HAP-1 (cell line): Measurements from ENCODE around the gene HK3.
A peak's percentile ranks its signal among the peaks of the same experiment; 100 is the strongest.

Experiments used
- DNase-seq, 2 experiments: peaks; one replicate each; pipeline ENCODE4 v3.0.0-alpha.2; 2016 to 2020; ENCODE audit warnings: low spot score in 2 of 2
- H3K27me3 ChIP-seq: fragments of 250-450 bp; sonication (Bioruptor Pico); 2 replicates; pipeline ENCODE4 v1.5.1; 2020; ENCODE audit warnings: low read depth, mild to moderate bottlenecking, moderate library complexity
- H3K36me3 ChIP-seq: fragments of 250-450 bp; sonication (Bioruptor Pico); replicated peaks from 2 replicates; pipeline ENCODE4 v1.5.1; 2020; ENCODE audit warnings: mild to moderate bottlenecking
- H3K4me1 ChIP-seq: fragments of 250-450 bp; sonication (Bioruptor Pico); 2 replicates; pipeline ENCODE4 v1.5.1; 2020; ENCODE audit warnings: mild to moderate bottlenecking
- H3K4me3 ChIP-seq: fragments of 250-450 bp; sonication (Bioruptor Pico); 2 replicates; pipeline ENCODE4 v1.5.1; 2020; ENCODE audit warnings: mild to moderate bottlenecking, moderate library complexity
- H3K9me3 ChIP-seq: fragments of 250-450 bp; sonication (Bioruptor Pico); 2 replicates; pipeline ENCODE4 v1.5.1; 2020; ENCODE audit warnings: mild to moderate bottlenecking, moderate library complexity
- in situ Hi-C: fragments of 300-500 bp; cut with MboI; formaldehyde crosslinking; loops from 3 replicates; pipeline ENCODE4 v1.14.3; 2020; ENCODE audit warnings: low sequenced_read_pairs, inconsistent platforms, mixed read lengths

The HK3 gene

GRCh38 chr5:176899296-176899891 is at the start of gene HK3:
HK3 (minus strand) TSS chr5:176899346; CDS start chr5:176896159, 3,187 bp downstream.
- no peaks in the 10 kb centered on the region for H3K4me1 ChIP-seq
- no peak within 1 kb of the TSS for H3K4me3 ChIP-seq
- H3K27me3 ChIP-seq, result no peaks in the 10 kb centered on the region
- peaks cover 12% of the 10 kb centered on the region for H3K36me3 ChIP-seq
- H3K9me3 ChIP-seq, result no peaks in the 10 kb centered on the region
- no peak for DNase-seq
- in situ Hi-C loops, result no loop called here

GRCh38 chr5:176948458-176948857 is 49.3 kb upstream of the HK3 start:
- Histone ChIP-seq H3K9me3 (no peaks in the 10 kb centered on the region), H3K36me3 (peaks cover 31% of the 10 kb centered on the region), H3K27me3 (no peaks in the 10 kb centered on the region), H3K4me1 (peaks cover 13% of the 10 kb centered on the region), H3K4me3 (no peak overlapping the region)
- in situ Hi-C loops, result no loop called here
- no peak for DNase-seq

- no peak for DNase-seq
- Histone ChIP-seq H3K4me1 (peaks cover 18% of the 10 kb centered on the region), H3K36me3 (peaks cover 31% of the 10 kb centered on the region), H3K9me3 (no peaks in the 10 kb centered on the region), H3K27me3 (no peaks in the 10 kb centered on the region), H3K4me3 (no peak overlapping the region)
- in situ Hi-C loops, result no loop called here
Measured at GRCh38 chr5:176947847-176948246, 48.7 kb upstream of the HK3 start.

- Histone ChIP-seq H3K4me1 (peaks cover 18% of the 10 kb centered on the region), H3K9me3 (no peaks in the 10 kb centered on the region), H3K36me3 (peaks cover 29% of the 10 kb centered on the region), H3K27me3 (no peaks in the 10 kb centered on the region), H3K4me3 (no peak overlapping the region)
- DNase-seq, result peak in 1 of 2 experiments; percentile 16
- in situ Hi-C loops, result no loop called here
Measured at GRCh38 chr5:176944268-176944667, 45.1 kb upstream of the HK3 start.

- H3K27me3 ChIP-seq, result no peaks in the 10 kb centered on the region
- H3K9me3 ChIP-seq, result no peaks in the 10 kb centered on the region
- peaks cover 18% of the 10 kb centered on the region for H3K4me1 ChIP-seq
- peak; percentile 69 to 98 for DNase-seq
- in situ Hi-C loops, result no loop called here
- H3K4me3 ChIP-seq, result no peak overlapping the region
- H3K36me3 ChIP-seq, result peaks cover 27% of the 10 kb centered on the region
Measured at GRCh38 chr5:176943816-176944215, 44.7 kb upstream of the HK3 start.

GRCh38 chr5:176941951-176942350 is 42.8 kb upstream of the HK3 start:
- Histone ChIP-seq H3K36me3 (peaks cover 22% of the 10 kb centered on the region), H3K9me3 (no peaks in the 10 kb centered on the region), H3K4me1 (peaks cover 18% of the 10 kb centered on the region), H3K4me3 (no peak overlapping the region), H3K27me3 (no peaks in the 10 kb centered on the region)
- in situ Hi-C loops, result no loop called here
- no peak for DNase-seq

- no peak overlapping the region for H3K4me3 ChIP-seq
- H3K36me3 ChIP-seq, result peaks cover 23% of the 10 kb centered on the region
- no peak for DNase-seq
- no peaks in the 10 kb centered on the region for H3K9me3 ChIP-seq
- in situ Hi-C loops, result no loop called here
- H3K27me3 ChIP-seq, result no peaks in the 10 kb centered on the region
- peaks cover 5% of the 10 kb centered on the region for H3K4me1 ChIP-seq
Measured at GRCh38 chr5:176938472-176938871, 39.3 kb upstream of the HK3 start.

GRCh38 chr5:176935017-176935416 is 35.9 kb upstream of the HK3 start:
- no peak for DNase-seq
- H3K36me3 ChIP-seq, result peaks cover 14% of the 10 kb centered on the region; the same call in 1 of the 2 replicates
- H3K4me1 ChIP-seq, result no peaks in the 10 kb centered on the region
- no peak overlapping the region for H3K4me3 ChIP-seq
- H3K9me3 ChIP-seq, result no peaks in the 10 kb centered on the region
- no peaks in the 10 kb centered on the region for H3K27me3 ChIP-seq
- in situ Hi-C loops, result no loop called here

- Histone ChIP-seq H3K4me1 (no peaks in the 10 kb centered on the region), H3K27me3 (no peaks in the 10 kb centered on the region), H3K36me3 (peaks cover 11% of the 10 kb centered on the region; the same call in 1 of the 2 replicates), H3K4me3 (no peak overlapping the region), H3K9me3 (no peaks in the 10 kb centered on the region)
- no peak for DNase-seq
- in situ Hi-C loops, result no loop called here
Measured at GRCh38 chr5:176934309-176934930, 35.3 kb upstream of the HK3 start.

- H3K27me3 ChIP-seq, result no peaks in the 10 kb centered on the region
- 0 out of 2 replicates have a peak, but pooled peaks cover 9% of the 10 kb centered on the region for H3K36me3 ChIP-seq
- H3K9me3 ChIP-seq, result no peaks in the 10 kb centered on the region
- H3K4me1 ChIP-seq, result no peaks in the 10 kb centered on the region; the same call in 1 of the 2 replicates
- H3K4me3 ChIP-seq, result no peak overlapping the region
- no peak for DNase-seq
- in situ Hi-C loops, result no loop called here
Measured at GRCh38 chr5:176929654-176930053, 30.5 kb upstream of the HK3 start.

GRCh38 chr5:176927562-176927961 is 28.4 kb upstream of the HK3 start:
- Histone ChIP-seq H3K36me3 (0 out of 2 replicates have a peak, but pooled peaks cover 4% of the 10 kb centered on the region), H3K4me1 (no peaks in the 10 kb centered on the region; the same call in 1 of the 2 replicates), H3K27me3 (no peaks in the 10 kb centered on the region), H3K9me3 (no peaks in the 10 kb centered on the region), H3K4me3 (no peak overlapping the region)
- no peak for DNase-seq
- in situ Hi-C loops, result no loop called here

GRCh38 chr5:176922817-176923216 is 23.7 kb upstream of the HK3 start:
- Histone ChIP-seq H3K4me1 (no peaks in the 10 kb centered on the region; the same call in 1 of the 2 replicates), H3K4me3 (no peak overlapping the region), H3K9me3 (no peaks in the 10 kb centered on the region), H3K36me3 (no peaks in the 10 kb centered on the region), H3K27me3 (no peaks in the 10 kb centered on the region)
- in situ Hi-C loops, result no loop called here
- DNase-seq, result no peak

GRCh38 chr5:176921714-176922113 is 22.6 kb upstream of the HK3 start:
- Histone ChIP-seq H3K4me1 (no peaks in the 10 kb centered on the region; the same call in 1 of the 2 replicates), H3K27me3 (no peaks in the 10 kb centered on the region), H3K36me3 (no peaks in the 10 kb centered on the region), H3K9me3 (no peaks in the 10 kb centered on the region), H3K4me3 (no peak overlapping the region)
- no peak for DNase-seq
- in situ Hi-C loops, result no loop called here

GRCh38 chr5:176918613-176919012 is 19.5 kb upstream of the HK3 start:
- Histone ChIP-seq H3K9me3 (no peaks in the 10 kb centered on the region), H3K4me1 (no peaks in the 10 kb centered on the region), H3K27me3 (no peaks in the 10 kb centered on the region), H3K36me3 (no peaks in the 10 kb centered on the region), H3K4me3 (no peak overlapping the region)
- in situ Hi-C loops, result no loop called here
- no peak for DNase-seq
